Measurements from ENCODE around the gene MPZL1. TPM values are rescaled to one million over a fixed set of nuclear protein-coding genes. Genes with fewer than 3 reads are reported as not detected.

The MPZL1 gene
- total RNA-seq, 1 donor from 2014 or later, result 85.1 TPM

DNA sequence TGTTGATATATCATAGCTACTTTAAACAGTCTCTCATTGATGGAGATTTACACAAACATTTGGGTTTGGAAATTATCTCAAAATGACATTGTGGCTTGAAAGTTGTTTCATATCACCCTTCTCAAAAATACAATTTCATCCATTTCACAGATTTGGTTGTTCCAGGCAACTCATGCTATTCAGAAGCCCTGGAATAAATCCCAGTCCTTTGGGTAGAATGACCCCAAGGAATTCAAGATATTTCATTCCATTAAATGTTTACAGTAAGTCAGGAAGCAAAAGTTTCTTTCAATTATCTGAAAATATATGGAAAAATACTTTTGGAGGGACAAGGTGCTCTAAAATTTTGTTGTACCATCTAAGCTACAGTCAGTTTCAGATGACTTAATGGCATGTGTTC, 27.1 kb downstream of the MPZL1 start:
- no peak for DNase-seq (ENCODE audit: low read depth in 2 of 2)

DNA sequence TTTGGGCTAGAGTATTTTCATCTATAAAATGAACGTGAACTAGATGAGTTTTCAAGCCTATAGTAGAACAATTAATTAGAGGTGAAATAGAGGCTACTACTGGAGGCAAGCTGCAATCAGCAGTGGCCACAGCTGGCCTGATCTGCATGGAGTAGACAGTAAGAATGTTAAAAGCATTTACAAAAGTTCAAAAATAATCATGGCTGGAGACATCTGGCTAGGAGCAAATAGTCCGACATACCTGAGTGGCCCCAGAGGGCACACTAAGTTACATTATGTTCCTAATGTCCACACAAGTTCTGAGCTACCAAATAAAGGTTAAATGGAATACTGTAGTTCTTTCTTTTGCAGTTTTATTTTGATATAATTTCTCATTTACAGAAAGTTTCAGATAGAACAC, 28.0 kb downstream of the MPZL1 start:
- no peak for DNase-seq (ENCODE audit: low read depth in 2 of 2)

DNA sequence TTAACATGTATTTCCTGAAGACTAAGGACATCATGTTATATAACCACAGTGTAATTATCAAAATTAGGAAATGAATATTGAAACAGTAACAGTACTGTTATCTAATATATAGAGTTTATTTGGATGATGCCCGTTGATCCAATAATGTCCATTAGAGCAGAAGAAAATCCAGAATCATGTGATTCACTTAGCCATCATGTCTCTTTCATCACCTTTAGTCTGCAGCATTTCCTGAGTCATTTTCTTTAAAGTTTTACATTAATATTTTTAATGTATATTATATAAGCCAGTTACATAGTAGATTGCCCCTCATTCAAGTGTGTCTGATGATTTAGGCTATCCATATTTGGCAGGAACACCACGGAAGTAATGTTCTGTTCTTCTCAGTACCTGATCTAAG, 28.9 kb downstream of the MPZL1 start:
- DNase-seq (ENCODE audit: low read depth in 2 of 2), result no peak

DNA sequence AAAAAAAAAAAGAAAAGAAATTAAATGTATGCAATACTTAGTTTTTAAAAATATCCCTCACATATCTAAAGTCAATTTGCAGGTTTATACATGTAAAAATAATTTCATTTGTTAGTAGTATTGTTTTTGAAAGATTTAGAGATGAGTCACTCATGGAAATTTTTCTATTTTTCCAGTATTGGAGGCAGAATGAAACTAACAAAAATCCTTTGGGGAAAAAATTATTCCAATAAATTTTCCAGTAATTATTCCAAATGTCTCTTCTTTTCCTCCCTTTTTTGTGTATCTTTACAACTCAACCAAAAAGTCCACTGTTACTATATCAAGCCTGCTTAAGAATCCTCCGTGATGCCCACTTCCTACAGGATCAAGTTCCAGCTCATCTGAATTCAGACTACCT, 29.9 kb downstream of the MPZL1 start:
- peak in 1 of 2 donors; percentile 32 for DNase-seq (ENCODE audit: low read depth in 2 of 2)

DNA sequence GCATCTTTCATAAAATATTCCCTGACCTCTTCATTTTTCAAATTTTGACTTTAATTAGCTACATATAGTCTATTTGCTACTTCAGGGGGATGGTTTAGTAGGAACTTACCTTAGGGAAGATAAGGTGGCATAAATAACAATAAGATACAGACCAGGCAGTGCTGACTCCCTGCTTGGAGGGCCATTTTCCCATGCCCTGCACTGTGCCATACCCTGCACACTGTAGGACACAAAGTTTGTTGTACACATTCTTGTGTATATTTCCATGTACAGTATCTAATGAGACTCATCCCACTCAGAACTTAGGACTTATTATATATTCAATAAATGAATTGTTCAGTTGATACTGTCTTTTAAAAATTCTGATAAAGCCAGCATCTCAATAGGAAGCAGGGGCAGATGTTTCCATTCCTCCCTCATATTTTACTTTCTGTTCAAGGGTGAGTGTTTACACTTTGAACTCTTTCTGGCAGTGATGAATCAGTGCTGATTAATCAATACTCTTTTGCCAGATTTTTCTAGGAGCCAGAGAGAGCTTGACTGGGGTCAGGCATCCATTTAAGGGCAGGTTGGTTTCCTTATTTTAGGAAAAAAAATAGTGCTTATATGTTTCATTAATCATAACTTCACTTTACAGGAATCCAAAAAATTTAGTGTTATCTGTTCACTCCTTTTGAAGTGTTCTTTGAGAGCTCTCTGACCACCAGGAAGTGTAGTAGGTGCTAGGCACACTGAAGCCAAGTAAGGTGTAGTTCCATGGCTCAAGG, 30.6 kb downstream of the MPZL1 start:
- no peak for DNase-seq (ENCODE audit: low read depth in 2 of 2)

DNA sequence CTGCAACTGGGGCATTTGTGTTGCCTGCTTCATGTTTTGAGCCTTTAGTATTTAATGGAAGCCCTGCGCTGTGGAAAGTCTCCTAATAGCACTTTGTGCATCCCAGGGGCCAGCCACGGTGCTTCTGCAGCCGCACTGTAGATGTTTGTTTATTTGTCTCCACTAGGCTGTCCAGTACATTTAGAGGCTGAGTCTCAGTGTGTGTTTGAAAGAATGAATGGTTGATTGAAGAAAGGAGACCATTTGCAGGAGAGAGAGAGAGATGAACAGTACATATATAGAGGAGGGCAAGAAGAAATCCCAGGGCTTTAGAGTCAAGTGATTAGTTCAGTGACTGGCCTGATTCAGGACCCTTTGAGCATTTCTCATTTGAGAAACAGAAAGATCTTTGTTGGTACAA, 33.9 kb downstream of the MPZL1 start:
- DNase-seq (ENCODE audit: low read depth in 2 of 2), result no peak

DNA sequence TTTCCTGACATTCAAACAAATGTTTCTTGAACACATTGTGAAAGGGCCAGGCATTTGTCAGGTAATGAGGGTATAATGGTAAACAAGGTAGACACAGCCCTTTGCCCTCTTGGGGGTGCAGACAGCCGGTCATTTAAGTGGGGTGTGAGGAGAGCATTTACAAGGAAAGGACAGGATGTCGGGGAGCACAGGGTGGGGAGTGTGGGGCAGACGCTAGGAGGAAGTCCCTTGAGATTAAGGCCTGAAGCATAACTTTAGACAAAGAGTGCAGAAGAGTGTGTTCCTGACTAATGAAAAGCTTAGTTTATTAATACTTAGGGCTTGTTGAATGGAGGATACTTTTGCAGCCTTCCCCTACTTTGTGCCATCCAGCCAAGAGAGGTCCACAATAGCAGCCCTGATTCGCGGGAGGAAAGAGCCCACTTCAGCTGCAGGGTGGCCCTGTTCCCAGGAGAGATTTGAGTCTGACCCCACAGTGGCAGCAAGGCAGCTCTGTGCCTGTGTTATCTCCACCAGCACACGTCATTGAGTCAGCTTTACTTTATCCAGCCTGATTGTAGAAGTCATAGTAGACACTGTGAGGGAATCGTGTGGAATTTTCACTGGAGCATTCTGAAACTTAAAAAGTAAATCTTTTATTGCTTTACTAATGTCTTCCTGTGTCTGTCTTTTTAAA, 35.1 kb downstream of the MPZL1 start:
- DNase-seq (ENCODE audit: low read depth in 2 of 2), result no peak

DNA sequence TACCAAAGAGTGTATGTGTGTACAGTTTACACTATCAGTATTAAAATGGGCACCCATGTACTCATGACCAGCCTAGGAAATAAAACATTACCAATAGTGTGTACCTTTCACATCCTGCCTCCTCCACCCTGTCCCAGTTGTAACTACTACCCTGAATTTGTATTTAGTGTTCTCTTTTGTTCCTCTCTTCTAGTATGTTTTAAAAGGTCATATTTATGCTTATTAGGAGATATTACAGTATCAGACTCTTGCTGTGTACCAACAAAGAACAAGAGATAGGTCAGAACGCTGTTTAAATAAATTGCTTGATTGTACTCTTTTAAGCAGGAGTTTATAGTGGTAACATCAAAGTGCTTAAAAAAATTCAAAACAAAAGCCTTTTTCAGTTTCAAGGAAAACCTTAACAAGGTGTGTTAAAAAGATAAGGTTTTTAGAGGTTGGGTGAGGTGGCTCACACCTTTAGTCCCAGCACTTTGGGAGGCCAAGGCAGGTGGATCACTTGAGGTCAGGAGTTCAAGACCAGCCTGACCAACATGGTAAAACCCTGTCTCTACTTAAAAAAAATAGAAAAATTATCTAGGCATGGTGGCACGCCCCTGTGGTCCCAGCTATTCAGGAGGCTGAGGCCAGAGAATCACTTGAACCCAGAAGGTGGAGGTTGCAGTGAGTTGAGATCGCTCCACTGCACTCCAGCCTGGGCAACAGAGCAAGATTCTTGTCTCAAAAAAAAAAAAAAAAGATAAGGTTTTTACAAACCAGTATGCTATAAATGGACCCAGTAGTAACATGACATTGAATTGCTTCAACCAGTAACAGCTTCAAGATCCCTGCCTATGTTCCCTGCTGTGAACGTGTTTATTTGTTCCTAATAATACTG, 35.9 kb downstream of the MPZL1 start:
- no peak for DNase-seq (ENCODE audit: low read depth in 2 of 2)

DNA sequence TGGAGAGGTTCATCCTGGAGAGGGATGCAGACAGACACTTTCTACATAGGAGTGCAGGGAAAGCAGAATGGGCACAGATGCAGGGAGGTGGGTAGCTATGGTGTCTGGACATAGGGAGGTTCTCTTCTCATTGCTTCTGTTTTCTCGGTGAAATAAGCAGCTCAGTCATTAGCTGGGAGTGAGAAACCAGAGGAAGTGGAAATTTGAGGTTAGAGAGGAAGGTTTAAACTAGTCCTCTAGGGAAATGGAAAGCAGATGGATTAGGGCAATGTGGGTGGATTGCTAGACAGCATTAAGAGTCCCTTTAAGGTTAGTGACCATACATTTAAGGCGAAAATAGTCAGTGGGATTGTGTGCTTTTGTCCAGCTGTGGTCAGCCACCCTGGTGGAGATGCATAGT, 39.6 kb downstream of the MPZL1 start:
- no peak for DNase-seq (ENCODE audit: low read depth in 2 of 2)

DNA sequence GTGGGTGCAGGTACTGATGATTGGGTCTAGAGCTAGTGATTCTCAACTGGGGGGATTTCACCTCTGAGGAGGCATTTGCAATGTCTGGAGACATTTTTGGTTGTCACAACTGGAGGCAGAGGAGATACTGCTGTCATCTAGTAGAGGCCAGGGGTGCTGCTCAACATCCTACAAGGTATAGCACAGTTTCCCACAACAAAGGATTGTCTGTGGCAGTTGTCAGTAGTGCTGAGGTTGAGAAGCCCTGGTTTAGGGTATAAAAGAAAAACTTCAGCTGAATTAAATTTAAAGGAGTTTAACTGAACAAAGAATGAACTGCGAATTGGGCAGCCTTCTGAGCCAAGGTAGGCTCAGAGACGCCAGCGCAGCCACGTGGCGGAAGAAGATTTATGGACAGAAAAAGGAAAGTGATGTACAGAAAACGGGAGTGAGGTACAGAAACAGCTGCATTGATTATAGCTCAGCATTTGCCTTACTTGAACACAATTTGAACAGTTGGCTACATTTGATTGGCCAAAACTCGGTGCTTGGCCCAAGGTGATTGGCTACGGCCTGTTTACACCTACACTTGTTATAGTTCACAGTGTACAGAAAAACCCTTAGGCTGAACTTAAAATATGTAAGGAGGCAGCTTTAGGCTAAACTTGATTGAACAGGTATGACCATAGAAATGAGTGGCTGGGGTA, 40.4 kb downstream of the MPZL1 start:
- DNase-seq (ENCODE audit: low read depth in 2 of 2), result no peak

DNA sequence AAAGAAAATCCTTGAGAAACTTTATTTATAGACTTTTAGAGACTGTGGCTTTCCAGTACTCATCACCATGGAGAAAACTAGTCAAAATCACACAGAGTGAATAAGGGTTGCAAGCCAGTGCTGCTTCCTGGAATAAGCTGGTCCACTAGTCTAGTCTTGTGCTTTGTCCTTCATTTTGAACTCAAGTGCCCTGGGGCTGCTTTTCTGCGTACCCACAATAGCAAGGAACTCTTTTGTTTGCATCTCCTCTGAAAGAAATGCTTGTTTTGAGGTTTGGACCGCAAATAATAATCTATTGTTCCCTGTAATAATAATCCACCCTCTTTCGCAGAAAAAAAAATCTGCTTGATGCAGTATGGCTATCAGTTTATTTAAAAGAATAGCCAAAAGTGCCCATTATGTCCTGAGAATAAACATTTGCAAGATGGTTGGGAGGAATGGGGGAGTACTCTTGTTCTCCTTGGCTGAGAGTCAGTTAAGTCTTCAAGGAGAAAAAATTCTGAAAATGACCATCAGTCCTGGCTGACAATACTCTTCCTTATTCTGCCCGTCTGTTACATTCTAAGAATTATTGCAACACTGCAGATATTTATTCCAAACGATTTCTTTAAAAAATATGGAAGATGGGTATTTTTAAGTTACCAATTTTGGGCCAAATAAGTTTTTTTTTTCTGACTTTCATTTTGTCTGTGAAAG, 41.9 kb downstream of the MPZL1 start:
- no peak for DNase-seq (ENCODE audit: low read depth in 2 of 2)

DNA sequence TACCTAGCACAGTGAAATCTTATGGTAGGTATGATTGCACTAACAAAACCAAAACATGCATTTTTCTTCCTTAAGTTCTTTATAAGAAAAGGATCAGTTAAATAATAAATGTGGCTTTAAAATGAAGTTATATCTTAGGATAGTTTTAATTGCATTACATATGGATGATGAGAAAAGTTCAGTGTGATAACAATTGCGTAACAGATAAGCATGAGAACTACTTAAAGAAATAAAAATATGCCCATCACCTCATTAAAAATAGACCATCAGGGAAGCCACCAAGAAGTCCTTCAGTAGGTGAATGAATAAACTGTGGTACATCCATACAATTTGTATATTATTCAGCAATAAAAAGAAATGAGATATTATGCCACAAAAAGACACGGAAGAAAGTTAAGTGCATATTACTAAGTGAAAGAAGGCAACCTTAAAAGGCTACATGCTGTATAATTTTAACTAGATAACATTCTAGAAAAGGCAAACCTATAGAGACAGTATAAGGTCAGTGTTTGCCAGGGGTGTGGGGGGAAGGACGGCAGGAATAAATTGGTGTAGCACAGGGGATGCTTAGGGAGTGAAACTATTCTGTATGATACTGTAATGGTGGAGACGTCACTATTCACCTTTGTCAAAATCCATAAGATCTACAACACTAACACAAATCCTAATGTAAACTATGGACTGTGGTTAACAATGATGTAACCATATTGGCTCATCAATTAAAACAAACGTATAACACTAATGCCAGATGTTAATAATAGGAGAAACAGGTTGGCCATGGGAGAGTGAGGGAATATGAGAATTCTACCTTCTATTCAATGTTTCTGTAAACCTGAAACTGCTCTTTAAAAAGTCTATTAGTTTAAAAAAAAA, 42.9 kb downstream of the MPZL1 start:
- no peak for DNase-seq (ENCODE audit: low read depth in 2 of 2)

DNA sequence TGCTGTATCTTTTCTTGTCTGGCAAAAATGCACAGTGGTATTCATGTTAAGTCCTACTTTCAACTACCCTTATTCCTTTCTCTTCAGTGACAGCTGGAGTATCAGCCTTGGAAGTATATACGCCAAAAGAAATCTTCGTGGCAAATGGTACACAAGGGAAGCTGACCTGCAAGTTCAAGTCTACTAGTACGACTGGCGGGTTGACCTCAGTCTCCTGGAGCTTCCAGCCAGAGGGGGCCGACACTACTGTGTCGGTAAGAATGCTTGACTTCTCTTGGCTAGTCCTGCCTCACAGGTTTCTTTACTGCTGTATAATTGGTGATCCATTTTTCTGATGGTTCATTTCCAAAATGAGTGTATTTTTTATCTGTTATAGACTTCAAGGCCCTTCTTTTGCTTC, 43.7 kb downstream of the MPZL1 start:
- DNase-seq (ENCODE audit: low read depth in 2 of 2), result no peak

DNA sequence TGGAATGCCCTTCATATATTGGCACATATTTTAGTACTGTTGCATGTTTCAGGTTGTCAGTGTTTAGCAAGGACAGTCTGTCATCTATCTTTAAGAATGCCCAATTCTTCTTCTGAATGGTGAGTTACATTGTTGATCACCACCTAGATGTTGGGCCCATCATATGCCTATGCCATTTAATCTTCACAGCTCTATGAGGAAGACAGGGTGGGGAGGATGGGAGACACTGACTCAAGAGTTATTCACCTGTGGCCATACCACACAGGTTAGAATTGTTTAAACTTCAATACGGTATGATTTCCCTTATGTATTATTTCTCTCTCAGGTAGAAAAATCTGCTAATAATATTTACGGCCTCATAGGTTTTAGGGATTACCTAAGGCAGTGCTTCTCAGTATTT, 44.8 kb downstream of the MPZL1 start:
- DNase-seq (ENCODE audit: low read depth in 2 of 2), result no peak

DNA sequence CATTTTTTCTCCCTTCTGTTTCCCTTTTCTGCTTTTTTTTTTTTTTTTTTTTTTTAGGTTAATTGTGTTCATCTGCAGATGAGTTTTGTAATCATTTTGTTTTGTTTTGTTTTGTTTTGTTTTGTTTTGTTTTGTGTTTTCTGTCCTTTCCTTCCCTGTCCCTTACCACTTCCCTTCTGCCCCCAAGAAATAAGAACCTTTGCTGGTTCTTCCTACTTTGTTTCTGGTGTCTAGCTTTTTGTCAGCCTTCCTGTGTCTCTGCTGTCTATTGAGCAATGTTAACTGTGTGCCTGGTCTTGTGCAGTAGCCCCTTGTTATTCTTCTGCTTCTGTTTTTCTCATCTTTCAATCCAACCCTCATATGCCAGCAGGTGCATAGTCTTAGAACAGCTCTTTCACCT, 46.0 kb downstream of the MPZL1 start:
- DNase-seq (ENCODE audit: low read depth in 2 of 2), result no peak

DNA sequence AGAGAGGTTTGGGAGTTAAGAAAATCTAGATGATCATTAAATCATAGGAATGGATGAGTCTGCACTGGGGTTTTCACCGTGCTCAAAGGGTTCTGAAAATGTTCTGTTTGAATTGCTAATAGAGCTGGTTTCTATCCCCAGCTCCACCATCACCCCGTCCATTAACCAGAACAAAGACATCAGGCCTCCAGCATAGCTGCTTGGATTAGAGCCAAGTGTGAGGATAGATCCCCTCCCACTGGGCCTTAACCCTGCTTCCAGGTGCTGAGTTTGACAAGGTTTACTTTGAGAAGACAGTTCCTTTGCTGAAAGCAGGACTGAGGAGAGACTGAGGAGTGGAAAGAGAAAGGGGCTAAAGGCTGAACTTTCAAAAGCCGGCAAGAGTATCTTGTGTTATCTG, 48.3 kb downstream of the MPZL1 start:
- no peak for DNase-seq (ENCODE audit: low read depth in 2 of 2)

DNA sequence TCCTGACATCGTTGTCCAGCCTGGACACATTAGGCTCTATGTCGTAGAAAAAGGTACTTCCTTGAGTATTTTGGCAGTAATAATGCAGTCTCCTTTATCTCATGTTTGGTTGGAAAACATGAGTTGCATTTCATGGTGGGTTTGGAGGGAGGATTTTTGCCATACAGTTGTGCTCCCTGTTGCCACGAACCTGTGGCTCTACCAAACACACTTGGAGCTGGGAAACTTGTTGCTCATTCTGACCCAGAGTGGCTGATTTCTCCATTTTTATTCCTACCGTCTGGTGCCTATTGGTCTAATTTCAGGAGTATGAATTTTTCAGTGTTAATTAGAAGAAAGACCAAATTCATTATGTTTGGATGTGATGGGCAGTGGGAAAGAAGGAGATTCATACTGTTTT, 50.7 kb downstream of the MPZL1 start:
- DNase-seq (ENCODE audit: low read depth in 2 of 2), result no peak

DNA sequence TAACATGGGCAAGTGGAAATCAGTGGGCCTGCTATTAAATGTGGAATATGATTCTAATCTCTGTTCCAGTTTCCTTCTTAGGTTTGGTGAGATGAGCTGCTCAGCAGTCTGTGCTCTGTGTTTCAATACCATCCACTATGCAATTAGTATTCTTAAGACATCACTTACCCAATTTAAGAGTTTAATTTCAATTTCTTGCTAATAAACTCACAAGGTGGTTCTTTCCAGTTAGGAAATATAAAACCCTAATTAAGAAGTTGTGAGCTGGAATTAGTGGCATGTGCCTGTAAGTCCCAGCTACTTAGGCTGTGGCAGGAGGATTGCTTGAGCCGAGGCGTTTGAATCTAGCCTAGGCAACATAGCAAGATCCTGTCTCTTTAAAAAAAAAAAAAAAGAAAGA, 51.7 kb downstream of the MPZL1 start:
- DNase-seq (ENCODE audit: low read depth in 2 of 2), result no peak

DNA sequence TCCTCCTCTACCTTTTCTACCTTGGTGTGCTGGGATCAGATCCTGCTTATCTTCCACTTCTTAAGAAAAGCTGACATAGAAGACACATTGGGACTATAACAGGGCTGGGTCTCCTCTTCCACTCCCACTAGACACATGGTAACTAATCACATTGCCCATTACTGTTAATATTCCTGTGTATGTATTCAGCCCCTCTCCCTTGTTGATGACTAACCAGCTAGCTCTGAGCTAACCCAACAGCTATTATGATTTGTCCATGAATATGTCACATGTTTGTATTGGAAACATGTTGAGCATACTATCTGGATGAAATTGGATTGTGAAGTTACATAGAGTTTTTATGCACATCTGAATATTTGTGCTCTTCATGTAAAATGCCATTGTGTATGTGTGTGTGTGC, 52.9 kb downstream of the MPZL1 start:
- peak; percentile 39 to 44 for DNase-seq (ENCODE audit: low read depth in 2 of 2)

DNA sequence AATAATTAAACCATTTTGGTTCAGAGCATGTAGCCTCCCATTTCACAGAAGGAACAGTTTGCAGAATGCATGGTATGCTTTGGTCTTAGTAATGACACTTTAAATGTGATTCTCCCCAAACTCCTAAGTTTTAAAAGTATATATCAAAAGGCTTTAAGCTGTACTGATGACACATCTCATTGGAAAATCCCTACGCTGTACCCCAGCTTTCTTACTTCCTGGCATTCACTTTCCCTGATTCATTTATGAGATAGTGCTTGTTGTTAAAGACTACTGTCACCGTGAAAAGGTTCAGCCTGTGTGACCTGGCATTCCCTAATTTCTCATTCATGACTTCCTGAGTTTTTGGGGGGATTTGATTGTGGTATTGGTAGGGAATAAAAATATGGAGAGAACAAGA, 53.4 kb downstream of the MPZL1 start:
- peak; percentile 60 to 77 for DNase-seq (ENCODE audit: low read depth in 2 of 2)

Data from lung microvascular endothelial cell (primary cell).